HCT116 (cell line): Measurements from ENCODE around the gene FRMD4A. TPM values are rescaled to one million over a fixed set of nuclear protein-coding genes. Genes with fewer than 3 reads are reported as not detected.

Experiments
- ATAC-seq: fragments of 200-7000 bp; cut with Tn5 transposase; 2 replicates; pipeline ENCODE4 v1.9.1; 2020; ENCODE audit warnings: mild to moderate bottlenecking, moderate library complexity
- BruUV-seq: library from RNA; stranded (reverse); fragments of 400-500 nt; replicated peaks from 2 replicates; lab custom pipeline; 2021; lab: Mats Ljungman, UMichigan
- CTCF ChIA-PET: fragments of 300-600 bp; sonication (Branson Sonifier 250); formaldehyde crosslinking; loops from one replicate; lab custom pipeline; 2021; ENCODE audit warnings: antibody characterized with exemption; lab: Charles Lee
- POLR2A ChIA-PET: fragments of 300-600, 350-600 bp; sonication (Branson Sonifier 250); formaldehyde crosslinking; loops from one replicate; lab custom pipeline; 2021; ENCODE audit warnings: antibody characterized with exemption; lab: Charles Lee
- RAD21 ChIA-PET, 2 experiments: fragments of 300-600 bp; sonication (Branson Sonifier 250); formaldehyde crosslinking; loops; one replicate each; lab custom pipeline; 2023; ENCODE audit warnings: low total read pairs in 2 of 2; ENCODE audit not compliant: uncharacterized antibody in 2 of 2, unreplicated experiment in 2 of 2, low non-redundant PET in 1 of 2; lab: Charles Lee
- DNase-seq: peaks from one replicate; pipeline ENCODE4 v3.0.0-alpha.2; 2010; ENCODE audit warnings: low read depth, low spot score
- H2AFZ ChIP-seq: fragments of 200-600 bp; shearing (Covaris generic), sonication (generic); 2 replicates; pipeline ENCODE4 v1.6.1; 2017; ENCODE audit warnings: low read depth, mixed run types, mixed read lengths, antibody characterized with exemption, low read length; ENCODE audit not compliant: poor library complexity, severe bottlenecking
- H3K27ac ChIP-seq: 2 replicates; pipeline ENCODE4 v1.5.1; 2012; ENCODE audit warnings: low read depth, low read length
- H3K27me3 ChIP-seq: fragments of 200-600 bp; sonication (generic); 2 replicates; pipeline ENCODE4 v1.6.1; 2016; ENCODE audit warnings: mixed run types, low read length, mixed read lengths; ENCODE audit not compliant: insufficient read depth
- H3K36me3 ChIP-seq, 2 experiments: fragments of 200-500 bp in 1 of 2; fragments of 200-600 bp in 1 of 2; sonication (Bioruptor generic) in 1 of 2; sonication (generic) in 1 of 2; 2 replicates each; pipeline versions ENCODE4 v1.5.1 to v1.6.1; 2014 to 2016; ENCODE audit warnings: low read length in 2 of 2, inconsistent platforms in 1 of 2, mixed read lengths in 1 of 2, mixed run types in 1 of 2; ENCODE audit not compliant: insufficient read depth in 2 of 2, control insufficient read depth in 1 of 2
- H3K4me1 ChIP-seq, 2 experiments: fragments of 200-600 bp in 1 of 2; sonication (generic) in 1 of 2; 2 replicates each; pipeline versions ENCODE4 v1.5.1 to v1.6.1; 2012 to 2017; ENCODE audit warnings: low read length in 2 of 2, inconsistent platforms in 1 of 2, mild to moderate bottlenecking in 1 of 2, mixed read lengths in 1 of 2, mixed run types in 1 of 2, moderate library complexity in 1 of 2; ENCODE audit not compliant: insufficient read depth in 2 of 2, control insufficient read depth in 1 of 2
- H3K4me2 ChIP-seq: fragments of 200-600 bp; sonication (generic); 2 replicates; pipeline ENCODE4 v1.6.1; 2017; ENCODE audit warnings: mixed run types, low read length, mixed read lengths
- H3K4me3 ChIP-seq, 2 experiments: fragments of 200-600 bp in 1 of 2; sonication (generic) in 1 of 2; replicated peaks in 1 of 2; 2 replicates each; pipeline ENCODE4 v1.5.1; 2011 to 2016; ENCODE audit warnings: low read length in 2 of 2, control low read depth in 1 of 2, low read depth in 1 of 2, mild to moderate bottlenecking in 1 of 2, mixed read lengths in 1 of 2, mixed run types in 1 of 2
- H3K79me2 ChIP-seq: fragments of 200-600 bp; sonication (generic); 2 replicates; pipeline ENCODE4 v1.6.1; 2017; ENCODE audit warnings: mild to moderate bottlenecking, mixed run types, low read length, moderate library complexity, mixed read lengths; ENCODE audit not compliant: insufficient read depth
- H3K9ac ChIP-seq: fragments of 200-600 bp; sonication (generic); 2 replicates; pipeline ENCODE4 v1.6.1; 2016; ENCODE audit warnings: low read length, mixed read lengths
- H3K9me2 ChIP-seq: fragments of 200-600 bp; sonication (generic), shearing (Covaris generic); 2 replicates; pipeline ENCODE4 v1.6.1; 2017; ENCODE audit warnings: mixed run types, mild to moderate bottlenecking, moderate library complexity; ENCODE audit not compliant: insufficient read depth
- H3K9me3 ChIP-seq, 2 experiments: fragments of 200-500 bp in 1 of 2; fragments of 200-600 bp in 1 of 2; sonication (Bioruptor generic) in 1 of 2; sonication (generic) in 1 of 2; 2 replicates each; pipeline ENCODE4 v1.6.1; 2014 to 2017; ENCODE audit warnings: low read length in 2 of 2, mixed read lengths in 2 of 2, inconsistent platforms in 1 of 2, low read depth in 1 of 2, mild to moderate bottlenecking in 1 of 2, mixed run types in 1 of 2, moderate library complexity in 1 of 2; ENCODE audit not compliant: control insufficient read depth in 1 of 2, insufficient read depth in 1 of 2
- H4K20me1 ChIP-seq: fragments of 200-600 bp; sonication (generic), shearing (Covaris generic); 2 replicates; pipeline ENCODE4 v1.6.1; 2017; ENCODE audit warnings: mixed run types, mild to moderate bottlenecking, moderate library complexity; ENCODE audit not compliant: insufficient read depth
- CEBPB ChIP-seq: IDR thresholded peaks from 2 replicates; pipeline ENCODE4 v1.6.1; 2012; ENCODE audit warnings: low read depth
- CTCF ChIP-seq, 3 experiments: fragments of 200-600 bp in 1 of 3; sonication (generic) in 1 of 3; IDR thresholded peaks in 2 of 3; conservative IDR thresholded peaks in 1 of 3; 2 replicates each; pipeline ENCODE4 v1.5.1; 2012 to 2017; ENCODE audit warnings: low read depth in 2 of 3, low read length in 2 of 3, antibody characterized with exemption in 1 of 3, borderline replicate concordance in 1 of 3, control low read depth in 1 of 3, mild to moderate bottlenecking in 1 of 3, mixed read lengths in 1 of 3, mixed run types in 1 of 3, moderate library complexity in 1 of 3; ENCODE audit not compliant: insufficient read depth in 1 of 3
- EZH2phosphoT487 ChIP-seq: fragments of 200-600 bp; IDR thresholded peaks from 2 replicates; pipeline ENCODE4 v1.6.1; 2018; ENCODE audit warnings: antibody characterized with exemption, borderline replicate concordance
- FOSL1 ChIP-seq: IDR thresholded peaks from 2 replicates; pipeline ENCODE4 v1.6.1; 2012; ENCODE audit warnings: low read depth
- POLR2A ChIP-seq: IDR thresholded peaks from 2 replicates; pipeline ENCODE4 v1.7.0; 2011; ENCODE audit warnings: borderline replicate concordance; ENCODE audit not compliant: insufficient read depth, insufficient read length; ENCODE audit errors: extremely low read depth
- POLR2AphosphoS5 ChIP-seq: IDR thresholded peaks from 2 replicates; pipeline ENCODE4 v1.6.1; 2011; ENCODE audit warnings: mild to moderate bottlenecking, low read depth, low read length, moderate library complexity
- RAD21 ChIP-seq: IDR thresholded peaks from 2 replicates; pipeline ENCODE4 v1.6.1; 2012; ENCODE audit warnings: low read depth, mild to moderate bottlenecking
- REST ChIP-seq: IDR thresholded peaks from 2 replicates; pipeline ENCODE4 v1.6.1; 2012; ENCODE audit warnings: low read depth
- SIN3A ChIP-seq: IDR thresholded peaks from 2 replicates; pipeline ENCODE4 v1.6.1; 2012; ENCODE audit warnings: low read depth
- SP1 ChIP-seq: IDR thresholded peaks from 2 replicates; pipeline ENCODE4 v1.6.1; 2012; ENCODE audit warnings: low read depth
- SRF ChIP-seq: IDR thresholded peaks from 2 replicates; pipeline ENCODE4 v1.6.1; 2012; ENCODE audit warnings: low read depth
- TCF7L2 ChIP-seq: IDR thresholded peaks from 2 replicates; pipeline ENCODE4 v1.7.0; 2011; ENCODE audit warnings: borderline replicate concordance, inconsistent platforms; ENCODE audit not compliant: insufficient read depth, insufficient read length; ENCODE audit errors: extremely low read depth
- ZFX ChIP-seq: fragments of 450-650 bp; IDR thresholded peaks from 2 replicates; pipeline ENCODE4 v1.6.1; 2017
- ZNF274 ChIP-seq: fragments of 200-500 bp; sonication (Bioruptor generic); IDR thresholded peaks from 2 replicates; pipeline ENCODE4 v1.6.1; 2014; ENCODE audit warnings: mild to moderate bottlenecking, low read depth, low read length, inconsistent platforms
- intact Hi-C: fragments of 100-400 bp; cut with micrococcal nuclease; formaldehyde crosslinking; loops from 2 replicates; pipeline ENCODE4 v1.10.0; 2022
- total RNA-seq: library from RNA; stranded (reverse); gene quantifications from one replicate; pipeline ENCODE4 v1.2.1, GENCODE V29; 2021; ENCODE audit not compliant: unreplicated experiment
- TF ChIP-seq, protein P1 (sequence below): IDR thresholded peaks from 2 replicates; pipeline ENCODE4 v1.6.1; 2012

The FRMD4A gene
- total RNA-seq, 1 experiment from 2014 or later, result 0.20 TPM

GRCh38 chr10:13953371-13953770 lies 377.4 kb downstream of the FRMD4A start:
- Histone ChIP-seq H3K4me3 (no peak overlapping the region), H3K4me2 (no peak overlapping the region), H3K27me3 (no peaks in the 10 kb centered on the region; the same call in 1 of the 2 replicates), H3K4me1 (no peaks in the 10 kb centered on the region), H3K27ac (no peak overlapping the region), H3K79me2 (no peaks in the 10 kb centered on the region), H3K9me2 (no peaks in the 10 kb centered on the region), H3K36me3 (no peaks in the 10 kb centered on the region), H2AFZ (no peak overlapping the region), H4K20me1 (no peaks in the 10 kb centered on the region), H3K9ac (no peak overlapping the region), H3K9me3 (no peaks in the 10 kb centered on the region)
- POLR2A ChIA-PET, result no interaction called here
- no peak for DNase-seq
- CTCF ChIA-PET, result no interaction called here
- RAD21 ChIA-PET, result no interaction called here
- no peak for TF ChIP-seq FOSL1
- TF ChIP-seq SRF, result no peak
- no peak for TF ChIP-seq REST
- no peak for TF ChIP-seq POLR2A
- TF ChIP-seq TCF7L2, result no peak
- TF ChIP-seq CEBPB, result no peak
- TF ChIP-seq POLR2AphosphoS5, result no peak
- TF ChIP-seq, protein P1, sequence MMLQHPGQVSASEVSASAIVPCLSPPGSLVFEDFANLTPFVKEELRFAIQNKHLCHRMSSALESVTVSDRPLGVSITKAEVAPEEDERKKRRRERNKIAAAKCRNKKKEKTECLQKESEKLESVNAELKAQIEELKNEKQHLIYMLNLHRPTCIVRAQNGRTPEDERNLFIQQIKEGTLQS, result no peak
- no peak for TF ChIP-seq ZNF274
- TF ChIP-seq CTCF (IDR thresholded peaks at IDR 0.05 in 2 of 3, conservative IDR thresholded peaks at IDR 0.05 in 1 of 3; ENCODE audit: borderline replicate concordance in 1 of 3, insufficient read depth in 1 of 3, low read depth in 2 of 3, low read length in 2 of 3), result no peak
- TF ChIP-seq SIN3A, result no peak
- no peak for TF ChIP-seq SP1
- no peak for TF ChIP-seq EZH2phosphoT487
- no peak for TF ChIP-seq ZFX
- no peak for TF ChIP-seq RAD21
- ATAC-seq, result no peak
- BruUV-seq, result no TSS peak
- intact Hi-C loops, result no loop called here
